MCF 10A (cell line): ENCODE results near the gene PTPRM. TPM values are rescaled to one million over a fixed set of nuclear protein-coding genes. Genes with fewer than 3 reads are reported as not detected.

Source experiments
- BruUV-seq: library from RNA; stranded (reverse); fragments of 400-500 nt; replicated peaks from 2 replicates; lab custom pipeline; 2021; lab: Mats Ljungman, UMichigan
- CTCF ChIA-PET: fragments of 300-600 bp; sonication (Branson Sonifier 250); formaldehyde crosslinking; extraction: SDS; loops from one replicate; lab custom pipeline; 2021; ENCODE audit warnings: antibody characterized with exemption, inconsistent platforms; lab: Yijun Ruan, JAX
- POLR2A ChIA-PET: fragments of 300-600, 350-650 bp; sonication (Branson Sonifier 250); formaldehyde crosslinking; extraction: SDS; loops from one replicate; lab custom pipeline; 2020; ENCODE audit warnings: antibody characterized with exemption, inconsistent platforms; lab: Yijun Ruan, JAX
- DNase-seq: peaks from one replicate; pipeline ENCODE4 v3.0.0-alpha.2; 2018; ENCODE audit not compliant: unreplicated experiment
- H3K27ac Mint-ChIP-seq: one replicate; pipeline ENCODE4 v1.8.0; 2022; ENCODE audit warnings: mild to moderate bottlenecking, low read depth, mixed read lengths; ENCODE audit not compliant: unreplicated experiment
- H3K27me3 Mint-ChIP-seq: one replicate; pipeline ENCODE4 v1.8.0; 2022; ENCODE audit warnings: mixed read lengths; ENCODE audit not compliant: insufficient read depth, unreplicated experiment
- H3K36me3 Mint-ChIP-seq: one replicate; pipeline ENCODE4 v1.8.0; 2022; ENCODE audit warnings: mild to moderate bottlenecking, moderate library complexity, mixed read lengths; ENCODE audit not compliant: insufficient read depth, unreplicated experiment
- H3K4me1 Mint-ChIP-seq: one replicate; pipeline ENCODE4 v1.8.0; 2022; ENCODE audit warnings: mixed read lengths; ENCODE audit not compliant: insufficient read depth, unreplicated experiment
- H3K4me3 Mint-ChIP-seq: one replicate; pipeline ENCODE4 v1.8.0; 2022; ENCODE audit warnings: mild to moderate bottlenecking, moderate library complexity, mixed read lengths; ENCODE audit not compliant: unreplicated experiment
- H3K9me3 Mint-ChIP-seq: one replicate; pipeline ENCODE4 v1.8.0; 2022; ENCODE audit warnings: mixed read lengths; ENCODE audit not compliant: unreplicated experiment
- intact Hi-C: fragments of 100-400 bp; cut with micrococcal nuclease; formaldehyde crosslinking; loops from 2 replicates; pipeline ENCODE4 v1.14.1; 2022
- total RNA-seq: library from RNA; stranded (reverse); gene quantifications from 2 replicates; pipeline ENCODE4 v1.2.3, GENCODE V29; 2022
- TF ChIP-seq, protein P1 (sequence below): fragments of 200-600 bp; IDR thresholded peaks from one replicate; pipeline ENCODE4 v1.8.0; 2022; ENCODE audit warnings: antibody characterized with exemption, mild to moderate bottlenecking; ENCODE audit not compliant: unreplicated experiment

PTPRM gene
- total RNA-seq, 1 experiment from 2014 or later = 82.8 TPM

DNA sequence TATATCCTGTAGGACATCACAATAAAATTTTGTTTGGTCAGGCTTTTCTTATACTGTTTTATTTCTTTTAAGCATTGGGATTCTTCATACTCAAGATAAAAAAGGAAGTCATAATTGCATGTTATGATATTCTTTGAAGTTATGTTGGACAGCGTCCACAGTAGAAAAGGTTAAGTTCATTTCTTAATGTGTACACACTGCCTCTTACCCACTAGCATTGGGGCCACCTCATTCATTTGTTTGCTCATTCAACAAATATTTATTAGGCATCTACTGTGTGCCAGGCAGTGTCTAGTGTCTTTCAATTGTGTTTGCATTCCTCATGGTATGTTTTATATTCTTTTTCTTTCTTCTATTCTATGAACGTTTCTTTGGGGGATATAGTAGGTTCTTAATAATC lies 70.2 kb downstream of the PTPRM start:
- TF ChIP-seq, protein P1, sequence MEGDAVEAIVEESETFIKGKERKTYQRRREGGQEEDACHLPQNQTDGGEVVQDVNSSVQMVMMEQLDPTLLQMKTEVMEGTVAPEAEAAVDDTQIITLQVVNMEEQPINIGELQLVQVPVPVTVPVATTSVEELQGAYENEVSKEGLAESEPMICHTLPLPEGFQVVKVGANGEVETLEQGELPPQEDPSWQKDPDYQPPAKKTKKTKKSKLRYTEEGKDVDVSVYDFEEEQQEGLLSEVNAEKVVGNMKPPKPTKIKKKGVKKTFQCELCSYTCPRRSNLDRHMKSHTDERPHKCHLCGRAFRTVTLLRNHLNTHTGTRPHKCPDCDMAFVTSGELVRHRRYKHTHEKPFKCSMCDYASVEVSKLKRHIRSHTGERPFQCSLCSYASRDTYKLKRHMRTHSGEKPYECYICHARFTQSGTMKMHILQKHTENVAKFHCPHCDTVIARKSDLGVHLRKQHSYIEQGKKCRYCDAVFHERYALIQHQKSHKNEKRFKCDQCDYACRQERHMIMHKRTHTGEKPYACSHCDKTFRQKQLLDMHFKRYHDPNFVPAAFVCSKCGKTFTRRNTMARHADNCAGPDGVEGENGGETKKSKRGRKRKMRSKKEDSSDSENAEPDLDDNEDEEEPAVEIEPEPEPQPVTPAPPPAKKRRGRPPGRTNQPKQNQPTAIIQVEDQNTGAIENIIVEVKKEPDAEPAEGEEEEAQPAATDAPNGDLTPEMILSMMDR = no peak
- intact Hi-C loops = no loop called here
- Mint-ChIP-seq H3K36me3 (peaks cover 11% of the 10 kb centered on the region), H3K27ac (no peak overlapping the region), H3K27me3 (no peaks in the 10 kb centered on the region), H3K9me3 (no peaks in the 10 kb centered on the region), H3K4me1 (peaks cover 6% of the 10 kb centered on the region), H3K4me3 (no peak overlapping the region)
- ChIA-PET CTCF (interaction anchor here (0.6 kb wide), 1 partner anchor 289 kb away, joined by 3 read pairs; no protein-coding TSS in a partner anchor), POLR2A (no interaction called here)
- BruUV-seq = no TSS peak
- peak; percentile 21 for DNase-seq

DNA sequence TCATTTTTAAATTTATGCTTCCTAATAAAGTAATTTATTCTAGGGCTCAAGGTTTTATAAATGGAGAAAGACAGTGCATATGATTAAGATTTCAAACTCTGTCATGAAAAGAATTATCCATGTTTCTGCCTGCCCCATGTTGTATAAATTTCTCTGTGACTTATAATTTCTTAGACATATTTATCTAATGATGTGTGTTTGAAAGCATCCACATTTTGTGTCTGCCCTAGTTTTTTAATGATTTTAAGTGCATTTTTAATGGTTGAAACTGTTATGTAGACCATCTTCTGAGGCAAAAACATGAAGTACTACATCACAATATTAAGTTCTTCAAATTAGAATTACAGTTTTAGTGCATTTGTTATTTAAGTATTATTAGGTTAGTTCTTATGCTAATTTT lies 71.2 kb downstream of the PTPRM start:
- CTCF ChIA-PET = no interaction called here
- Mint-ChIP-seq H3K4me3 (no peak overlapping the region), H3K27ac (no peak overlapping the region), H3K27me3 (no peaks in the 10 kb centered on the region), H3K9me3 (no peaks in the 10 kb centered on the region), H3K4me1 (peaks cover 3% of the 10 kb centered on the region), H3K36me3 (peaks cover 11% of the 10 kb centered on the region)
- no peak for DNase-seq
- no TSS peak for BruUV-seq
- TF ChIP-seq, protein P1 = no peak
- POLR2A ChIA-PET = no interaction called here
- intact Hi-C loops = no loop called here

DNA sequence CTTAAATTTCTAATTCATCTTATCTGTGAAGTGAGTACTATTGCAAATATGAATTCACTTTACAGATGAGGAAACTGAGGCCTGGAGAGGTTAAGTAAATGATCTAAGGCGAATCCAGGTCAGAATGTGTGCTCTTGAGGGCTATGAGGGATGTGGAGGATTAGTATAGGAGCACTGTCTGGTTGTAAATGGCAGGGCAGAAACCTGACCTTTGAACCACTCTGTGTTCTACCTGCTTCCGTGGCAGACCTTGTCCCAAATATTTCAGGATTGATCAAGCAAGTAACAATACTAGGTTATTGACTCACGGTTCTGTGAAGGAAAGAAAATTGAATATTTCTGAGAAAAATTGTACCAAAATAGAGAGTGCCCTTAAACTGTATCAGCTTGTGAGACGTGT lies 74.7 kb downstream of the PTPRM start:
- TF ChIP-seq, protein P1 = no peak
- Mint-ChIP-seq H3K9me3 (no peaks in the 10 kb centered on the region), H3K4me3 (no peak overlapping the region), H3K36me3 (peaks cover 5% of the 10 kb centered on the region), H3K27me3 (no peaks in the 10 kb centered on the region), H3K4me1 (peaks cover 5% of the 10 kb centered on the region), H3K27ac (no peak overlapping the region)
- POLR2A ChIA-PET = interaction anchor here (1.3 kb wide), 1 partner anchor 14 kb away, joined by 5 read pairs; no protein-coding TSS in a partner anchor
- intact Hi-C loops = no loop called here
- DNase-seq = no peak
- CTCF ChIA-PET = interaction anchor here (0.6 kb wide), 1 partner anchor 28 kb away, joined by 3 read pairs; no protein-coding TSS in a partner anchor
- no TSS peak for BruUV-seq

DNA sequence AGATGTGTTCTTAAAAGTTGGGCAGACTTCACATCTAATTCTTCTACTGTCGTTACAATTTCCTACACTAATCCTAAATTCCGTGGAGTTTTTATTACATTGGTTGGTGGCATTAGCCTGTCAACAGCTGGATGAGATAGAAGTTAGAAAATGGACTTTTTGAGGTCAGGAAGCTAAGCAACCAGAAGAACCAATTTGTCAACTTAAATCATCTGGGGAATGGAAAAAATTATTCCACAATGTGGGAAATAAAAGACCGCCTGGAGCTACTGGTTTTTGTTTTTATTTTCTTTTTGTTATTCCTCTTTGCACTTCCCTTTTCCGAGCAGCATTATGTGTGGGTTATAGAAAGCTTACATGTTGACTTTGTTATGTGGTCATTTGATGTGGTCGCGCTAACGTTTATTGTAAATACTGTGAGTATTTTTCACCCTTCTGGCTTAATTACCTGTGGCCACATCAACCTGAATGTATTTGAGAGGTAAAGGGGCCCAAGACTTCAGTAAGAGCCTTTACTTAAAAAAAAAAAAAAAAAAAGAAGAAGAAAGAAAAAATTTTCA lies 75.3 kb downstream of the PTPRM start:
- H3K27ac Mint-ChIP-seq = no peak overlapping the region
- H3K4me3 Mint-ChIP-seq = no peak overlapping the region
- no peaks in the 10 kb centered on the region for H3K9me3 Mint-ChIP-seq
- ChIA-PET CTCF (no interaction called here), POLR2A (interaction anchor here (1.3 kb wide), 1 partner anchor 14 kb away, joined by 5 read pairs; no protein-coding TSS in a partner anchor)
- intact Hi-C loops = no loop called here
- TF ChIP-seq, protein P1 = no peak
- H3K27me3 Mint-ChIP-seq = no peaks in the 10 kb centered on the region
- H3K4me1 Mint-ChIP-seq = peaks cover 5% of the 10 kb centered on the region
- no TSS peak for BruUV-seq
- no peak for DNase-seq
- peaks cover 5% of the 10 kb centered on the region for H3K36me3 Mint-ChIP-seq
